Large intestine (tissue), 3 donors: ENCODE measurements around the gene RHOJ. TPM values are rescaled to one million over a fixed set of nuclear protein-coding genes. Genes with fewer than 3 reads are reported as not detected.
A peak's percentile ranks its signal among the peaks of the same experiment; 100 is the strongest.

ENCODE experiments used
- DNase-seq, 2 donors: peaks; one replicate each; pipeline versions ENCODE4 v3.0.0 to v3.0.0-alpha.2; 2013
- H3K27ac ChIP-seq: one replicate; pipeline ENCODE4 v1.5.1; 2013; ENCODE audit warnings: low read length
- H3K27me3 ChIP-seq: 2 replicates; pipeline ENCODE4 v1.6.1; 2013; ENCODE audit warnings: low read length; ENCODE audit not compliant: control insufficient read depth, insufficient read depth
- H3K36me3 ChIP-seq: 2 replicates; pipeline ENCODE4 v1.6.1; 2013; ENCODE audit warnings: low read length; ENCODE audit not compliant: control insufficient read depth, insufficient read depth
- H3K4me1 ChIP-seq: one replicate; pipeline ENCODE4 v1.6.1; 2013; ENCODE audit warnings: low read length; ENCODE audit not compliant: control insufficient read depth, insufficient read depth
- H3K4me3 ChIP-seq: one replicate; pipeline ENCODE4 v1.5.1; 2013; ENCODE audit warnings: low read length
- H3K9me3 ChIP-seq: one replicate; pipeline ENCODE4 v1.6.1; 2013; ENCODE audit warnings: mild to moderate bottlenecking, low read depth, low read length, moderate library complexity; ENCODE audit not compliant: control insufficient read depth
- WGBS: methylation state at CpG from one replicate; pipeline ENCODE4 v1.1.5; 2013; ENCODE audit warnings: low lambda C conversion rate; ENCODE audit not compliant: insufficient coverage; 5-methylcytosine and 5-hydroxymethylcytosine counted together
- polyA plus RNA-seq: library from polyadenylated mRNA; unstranded; fragments of 120-200 nt; gene quantifications from one replicate; pipeline ENCODE4 v1.2.1, GENCODE V29; 2013

The RHOJ gene
- polyA plus RNA-seq, 1 donor, result 20.7 TPM

GRCh38 chr14:63203618-63204406 lies 431 bp upstream of the RHOJ start:
- Histone ChIP-seq H3K27me3 (peaks cover 3% of the 10 kb centered on the region), H3K27ac (peak overlapping the region; percentile 86), H3K4me3 (peak overlapping the region; percentile 48), H3K36me3 (no peaks in the 10 kb centered on the region), H3K9me3 (no peaks in the 10 kb centered on the region), H3K4me1 (no peaks in the 10 kb centered on the region)
- peak; percentile 77 to 79 for DNase-seq
- no CpG with 5 or more reads among the region's 11 CpGs for WGBS

- Histone ChIP-seq H3K27ac (peak overlapping the region; percentile 86), H3K9me3 (no peaks in the 10 kb centered on the region), H3K27me3 (peaks cover 3% of the 10 kb centered on the region), H3K36me3 (no peaks in the 10 kb centered on the region), H3K4me1 (no peaks in the 10 kb centered on the region), H3K4me3 (peak overlapping the region; percentile 48)
- WGBS, result 80% methylated on average over 1 of the region's 10 CpGs
- DNase-seq, result no peak
These were observed 867 bp downstream of the RHOJ start for GRCh38 chr14:63205044-63205575.

GRCh38 chr14:63205866-63206265 lies 1.6 kb downstream of the RHOJ start:
- H3K4me1 ChIP-seq, result no peaks in the 10 kb centered on the region
- peak in 1 of 2 donors; percentile 4 for DNase-seq
- peak overlapping the region; percentile 48 for H3K4me3 ChIP-seq

GRCh38 chr14:63209160-63209559 lies 4.9 kb downstream of the RHOJ start:
- peaks cover 3% of the 10 kb centered on the region for H3K27me3 ChIP-seq
- no CpG with 5 or more reads among the region's 1 CpG for WGBS
- no peaks in the 10 kb centered on the region for H3K36me3 ChIP-seq
- DNase-seq, result no peak
- no peaks in the 10 kb centered on the region for H3K4me1 ChIP-seq
- H3K4me3 ChIP-seq, result no peak overlapping the region
- H3K27ac ChIP-seq, result no peak overlapping the region
- no peaks in the 10 kb centered on the region for H3K9me3 ChIP-seq

More at GRCh38 chr14:63205866-63206265, 1.6 kb downstream of the RHOJ start:
- Histone ChIP-seq H3K27ac (peak overlapping the region; percentile 30), H3K27me3 (peaks cover 3% of the 10 kb centered on the region), H3K36me3 (no peaks in the 10 kb centered on the region), H3K9me3 (no peaks in the 10 kb centered on the region)

- no CpG with 5 or more reads among the region's 1 CpG for WGBS
- Histone ChIP-seq H3K4me3 (no peak overlapping the region), H3K27ac (no peak overlapping the region), H3K9me3 (no peaks in the 10 kb centered on the region), H3K4me1 (no peaks in the 10 kb centered on the region), H3K36me3 (no peaks in the 10 kb centered on the region), H3K27me3 (no peaks in the 10 kb centered on the region)
- DNase-seq, result no peak
These were observed 6.6 kb downstream of the RHOJ start for GRCh38 chr14:63210812-63211211.

- H3K9me3 ChIP-seq, result no peaks in the 10 kb centered on the region
- 100% methylated on average over 2 of the region's 2 CpGs for WGBS
- H3K36me3 ChIP-seq, result no peaks in the 10 kb centered on the region
- H3K4me3 ChIP-seq, result no peak overlapping the region
- H3K27me3 ChIP-seq, result no peaks in the 10 kb centered on the region
- DNase-seq, result no peak
- H3K4me1 ChIP-seq, result no peaks in the 10 kb centered on the region
- H3K27ac ChIP-seq, result no peak overlapping the region
These were observed 8.0 kb downstream of the RHOJ start for GRCh38 chr14:63212209-63212608.

GRCh38 chr14:63212776-63213500 lies 8.7 kb downstream of the RHOJ start:
- DNase-seq, result no peak
- H3K4me1 ChIP-seq, result no peaks in the 10 kb centered on the region
- no peak overlapping the region for H3K27ac ChIP-seq
- no peak overlapping the region for H3K4me3 ChIP-seq
- 100% methylated on average over 1 of the region's 2 CpGs for WGBS
- H3K36me3 ChIP-seq, result no peaks in the 10 kb centered on the region
- H3K27me3 ChIP-seq, result no peaks in the 10 kb centered on the region
- H3K9me3 ChIP-seq, result no peaks in the 10 kb centered on the region

GRCh38 chr14:63214417-63215196 lies 10.4 kb downstream of the RHOJ start:
- Histone ChIP-seq H3K4me1 (no peaks in the 10 kb centered on the region), H3K4me3 (no peak overlapping the region), H3K27ac (no peak overlapping the region), H3K36me3 (no peaks in the 10 kb centered on the region), H3K9me3 (no peaks in the 10 kb centered on the region), H3K27me3 (no peaks in the 10 kb centered on the region)
- no peak for DNase-seq
- 100% methylated on average over 1 of the region's 5 CpGs for WGBS

- Histone ChIP-seq H3K4me1 (no peaks in the 10 kb centered on the region), H3K9me3 (no peaks in the 10 kb centered on the region), H3K27me3 (no peaks in the 10 kb centered on the region), H3K4me3 (no peak overlapping the region), H3K36me3 (no peaks in the 10 kb centered on the region), H3K27ac (no peak overlapping the region)
- no CpG with 5 or more reads among the region's 3 CpGs for WGBS
- DNase-seq, result no peak
These were observed 16.3 kb downstream of the RHOJ start for GRCh38 chr14:63220526-63220925.

GRCh38 chr14:63223596-63223995 lies 19.4 kb downstream of the RHOJ start:
- H3K4me1 ChIP-seq, result no peaks in the 10 kb centered on the region
- H3K27me3 ChIP-seq, result no peaks in the 10 kb centered on the region
- WGBS, result 69% methylated on average over 3 of the region's 3 CpGs
- H3K4me3 ChIP-seq, result no peak overlapping the region
- peak overlapping the region; percentile 13 for H3K27ac ChIP-seq
- H3K36me3 ChIP-seq, result no peaks in the 10 kb centered on the region
- no peak for DNase-seq
- no peaks in the 10 kb centered on the region for H3K9me3 ChIP-seq
